ENCODE measurements around the gene NF2.
"Not testable (repeated sequence)": the region's sequence is repeated elsewhere in the genome, so short reads cannot be mapped to it uniquely, and the experiment has no call there.

The NF2 gene

DNA sequence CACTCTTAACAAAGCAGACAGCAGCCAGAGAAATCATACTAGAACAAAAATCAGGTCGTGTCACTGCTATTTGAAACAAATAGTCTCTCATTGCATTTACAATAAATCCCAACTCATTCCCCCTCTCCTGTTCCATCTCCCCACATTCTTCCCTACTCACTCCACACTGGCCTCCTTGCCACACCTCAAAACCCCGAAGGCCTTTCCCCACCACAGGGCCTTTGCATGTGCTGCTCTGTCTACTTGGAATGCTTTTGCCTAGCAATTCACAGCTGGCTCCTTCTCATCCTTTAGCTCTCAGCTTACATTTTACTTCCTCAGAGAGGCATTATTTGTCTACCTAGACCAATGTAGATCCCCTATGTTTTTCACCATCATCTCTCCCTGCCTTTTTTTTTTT is 43.6 kb upstream of the NF2 start:
- Histone ChIP-seq H4K20me1 (ENCODE audit: insufficient read depth, low read length, poor library complexity, severe bottlenecking) (no peaks in the 10 kb centered on the region), H2AFZ (ENCODE audit: low read length) (no peak overlapping the region), H3K36me3 (ENCODE audit: insufficient read depth, low read length) (peaks cover 25% of the 10 kb centered on the region; the same call in 1 of the 2 replicates)

DNA sequence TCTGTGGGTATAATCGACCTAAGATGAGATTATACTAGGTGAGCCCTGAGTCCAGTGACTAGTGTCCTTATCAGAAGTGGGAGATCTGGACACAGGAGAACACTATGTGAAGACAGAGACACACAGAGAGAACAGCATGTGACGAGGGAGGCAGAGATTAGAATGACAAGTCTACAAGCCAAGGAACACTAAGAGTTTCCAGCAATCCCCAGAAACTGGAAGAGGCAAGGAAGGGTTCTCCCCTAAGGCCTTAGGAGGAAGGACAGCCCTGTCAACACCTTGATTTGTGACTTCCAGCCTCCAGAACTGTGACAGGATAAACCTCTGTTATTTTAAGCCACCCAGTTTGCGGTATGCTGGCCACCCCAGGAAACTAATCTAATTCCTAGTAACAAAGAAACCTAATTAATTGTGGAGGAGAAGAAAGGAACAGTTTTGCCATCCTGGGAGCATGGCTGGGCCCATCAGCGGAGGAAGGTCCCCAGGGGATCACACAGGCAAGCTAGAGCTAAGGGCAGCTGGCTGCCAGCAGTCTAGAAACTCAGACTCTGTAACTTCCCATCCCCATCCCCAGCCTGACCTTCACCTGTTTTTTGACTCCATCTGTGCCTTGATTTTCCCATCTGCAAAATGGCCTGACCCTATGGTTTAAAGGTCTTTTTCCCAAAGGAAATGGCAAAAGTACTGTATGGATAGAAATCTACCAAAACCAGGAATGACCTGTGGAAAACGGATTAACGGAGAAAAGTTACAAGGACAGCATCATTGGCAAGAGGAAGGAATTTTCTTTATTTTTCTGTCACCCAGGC is 39.6 kb upstream of the NF2 start:
- TF ChIP-seq, protein P1, sequence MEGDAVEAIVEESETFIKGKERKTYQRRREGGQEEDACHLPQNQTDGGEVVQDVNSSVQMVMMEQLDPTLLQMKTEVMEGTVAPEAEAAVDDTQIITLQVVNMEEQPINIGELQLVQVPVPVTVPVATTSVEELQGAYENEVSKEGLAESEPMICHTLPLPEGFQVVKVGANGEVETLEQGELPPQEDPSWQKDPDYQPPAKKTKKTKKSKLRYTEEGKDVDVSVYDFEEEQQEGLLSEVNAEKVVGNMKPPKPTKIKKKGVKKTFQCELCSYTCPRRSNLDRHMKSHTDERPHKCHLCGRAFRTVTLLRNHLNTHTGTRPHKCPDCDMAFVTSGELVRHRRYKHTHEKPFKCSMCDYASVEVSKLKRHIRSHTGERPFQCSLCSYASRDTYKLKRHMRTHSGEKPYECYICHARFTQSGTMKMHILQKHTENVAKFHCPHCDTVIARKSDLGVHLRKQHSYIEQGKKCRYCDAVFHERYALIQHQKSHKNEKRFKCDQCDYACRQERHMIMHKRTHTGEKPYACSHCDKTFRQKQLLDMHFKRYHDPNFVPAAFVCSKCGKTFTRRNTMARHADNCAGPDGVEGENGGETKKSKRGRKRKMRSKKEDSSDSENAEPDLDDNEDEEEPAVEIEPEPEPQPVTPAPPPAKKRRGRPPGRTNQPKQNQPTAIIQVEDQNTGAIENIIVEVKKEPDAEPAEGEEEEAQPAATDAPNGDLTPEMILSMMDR (conservative IDR thresholded peaks at IDR 0.05; ENCODE audit: low read length) = no peak
- TF ChIP-seq EZH2phosphoT487 (IDR thresholded peaks at IDR 0.05; ENCODE audit: borderline replicate concordance) = no peak
- no peaks in the 10 kb centered on the region for H3K9me3 ChIP-seq (ENCODE audit: insufficient read depth, low read depth, low read length)
- H3K27me3 ChIP-seq (ENCODE audit: insufficient read depth, low read length, poor library complexity, severe bottlenecking) = no peaks in the 10 kb centered on the region
- H3K36me3 ChIP-seq (ENCODE audit: insufficient read depth, low read length) = peaks cover 15% of the 10 kb centered on the region; the same call in 1 of the 2 replicates
- no peak overlapping the region for H3K4me2 ChIP-seq (ENCODE audit: low read depth, low read length, poor library complexity, severe bottlenecking)
- H3K79me2 ChIP-seq (ENCODE audit: insufficient read depth, low read length) = no peaks in the 10 kb centered on the region
- H3K9ac ChIP-seq (ENCODE audit: low read depth, low read length, poor library complexity, severe bottlenecking) = no peak overlapping the region
- no peaks in the 10 kb centered on the region for H3K4me1 ChIP-seq (ENCODE audit: insufficient read depth, low read length, poor library complexity, severe bottlenecking)
- H4K20me1 ChIP-seq (ENCODE audit: insufficient read depth, low read length, poor library complexity, severe bottlenecking) = no peaks in the 10 kb centered on the region
- no peaks in the 10 kb centered on the region for H3F3A ChIP-seq (ENCODE audit: low read depth)
- no peak overlapping the region for H3K4me3 ChIP-seq (ENCODE audit: low read length, poor library complexity, severe bottlenecking)
- no peaks in the 10 kb centered on the region for H3K9me2 ChIP-seq (replicated peaks; ENCODE audit: low read depth, low read length)
- H2AFZ ChIP-seq (ENCODE audit: low read length) = no peak overlapping the region

More for the DNA sequence above, 43.6 kb upstream of the NF2 start:
- TF ChIP-seq, protein P1 (conservative IDR thresholded peaks at IDR 0.05; ENCODE audit: low read length) = no peak
- no peak for TF ChIP-seq EZH2phosphoT487 (IDR thresholded peaks at IDR 0.05; ENCODE audit: borderline replicate concordance)
- H3K79me2 ChIP-seq (ENCODE audit: insufficient read depth, low read length) = no peaks in the 10 kb centered on the region
- H3K9me3 ChIP-seq (ENCODE audit: insufficient read depth, low read depth, low read length) = no peaks in the 10 kb centered on the region
- H3F3A ChIP-seq (ENCODE audit: low read depth) = no peaks in the 10 kb centered on the region
- H3K9me2 ChIP-seq (replicated peaks; ENCODE audit: low read depth, low read length) = no peaks in the 10 kb centered on the region
- H3K4me1 ChIP-seq (ENCODE audit: insufficient read depth, low read length, poor library complexity, severe bottlenecking) = no peaks in the 10 kb centered on the region
- H3K27me3 ChIP-seq (ENCODE audit: insufficient read depth, low read length, poor library complexity, severe bottlenecking) = no peaks in the 10 kb centered on the region
- no peak overlapping the region for H3K4me2 ChIP-seq (ENCODE audit: low read depth, low read length, poor library complexity, severe bottlenecking)
- H3K4me3 ChIP-seq (ENCODE audit: low read length, poor library complexity, severe bottlenecking) = no peak overlapping the region
- H3K9ac ChIP-seq (ENCODE audit: low read depth, low read length, poor library complexity, severe bottlenecking) = no peak overlapping the region

DNA sequence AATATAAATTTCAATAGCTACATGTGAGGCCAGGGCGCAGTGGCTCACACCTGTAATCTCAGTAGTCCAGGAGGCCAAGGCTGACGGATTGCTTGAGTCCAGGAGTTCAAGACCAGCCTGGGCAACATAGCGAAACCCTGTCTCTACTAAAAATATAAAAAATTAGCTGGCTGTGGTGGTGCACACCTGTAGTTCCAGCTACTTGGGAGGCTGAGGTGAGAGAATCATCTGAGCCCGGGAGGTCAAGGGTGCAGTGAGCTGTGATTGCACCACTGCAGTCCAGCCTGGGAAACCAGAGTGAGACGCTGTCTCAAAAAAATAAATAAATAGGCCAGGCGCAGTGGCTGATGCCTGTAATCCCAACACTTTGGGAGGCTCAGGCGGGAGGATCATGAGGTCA is 36.9 kb upstream of the NF2 start:
- H3K4me1 ChIP-seq (ENCODE audit: insufficient read depth, low read length, poor library complexity, severe bottlenecking); H3F3A ChIP-seq (ENCODE audit: low read depth); H3K9me3 ChIP-seq (ENCODE audit: insufficient read depth, low read depth, low read length); H3K36me3 ChIP-seq (ENCODE audit: insufficient read depth, low read length); H3K4me3 ChIP-seq (ENCODE audit: low read length, poor library complexity, severe bottlenecking); H2AFZ ChIP-seq (ENCODE audit: low read length); H3K4me2 ChIP-seq (ENCODE audit: low read depth, low read length, poor library complexity, severe bottlenecking); H4K20me1 ChIP-seq (ENCODE audit: insufficient read depth, low read length, poor library complexity, severe bottlenecking); H3K27me3 ChIP-seq (ENCODE audit: insufficient read depth, low read length, poor library complexity, severe bottlenecking); H3K9me2 ChIP-seq (replicated peaks; ENCODE audit: low read depth, low read length); H3K79me2 ChIP-seq (ENCODE audit: insufficient read depth, low read length); H3K9ac ChIP-seq (ENCODE audit: low read depth, low read length, poor library complexity, severe bottlenecking): not testable (repeated sequence)

DNA sequence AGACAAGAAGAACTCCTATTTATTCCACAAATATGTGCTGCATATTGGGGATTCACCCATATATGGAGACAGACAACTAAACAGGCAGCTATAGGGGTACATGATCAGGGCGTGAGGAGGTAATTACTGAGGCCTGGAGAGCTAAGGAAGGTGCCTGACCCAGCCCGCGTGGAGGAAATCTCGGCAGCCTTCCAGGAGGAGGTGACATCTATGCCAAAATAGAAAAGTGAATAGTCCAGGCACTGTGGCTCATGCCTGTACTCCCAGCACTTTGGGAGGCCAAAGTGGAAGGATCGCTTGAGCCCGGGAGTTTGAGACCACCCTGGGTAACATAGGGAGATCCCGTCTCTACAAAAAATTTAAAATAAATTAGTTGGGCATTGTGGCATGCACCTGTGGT is 36.1 kb upstream of the NF2 start:
- H3K4me2 ChIP-seq (ENCODE audit: low read depth, low read length, poor library complexity, severe bottlenecking) = no peak overlapping the region
- TF ChIP-seq, protein P1 (conservative IDR thresholded peaks at IDR 0.05; ENCODE audit: low read length) = no peak
- TF ChIP-seq EZH2phosphoT487 (IDR thresholded peaks at IDR 0.05; ENCODE audit: borderline replicate concordance) = no peak
- H3K4me1 ChIP-seq (ENCODE audit: insufficient read depth, low read length, poor library complexity, severe bottlenecking) = no peaks in the 10 kb centered on the region
- no peaks in the 10 kb centered on the region for H3K36me3 ChIP-seq (ENCODE audit: insufficient read depth, low read length)
- no peaks in the 10 kb centered on the region for H4K20me1 ChIP-seq (ENCODE audit: insufficient read depth, low read length, poor library complexity, severe bottlenecking)
- no peak overlapping the region for H3K4me3 ChIP-seq (ENCODE audit: low read length, poor library complexity, severe bottlenecking)
- no peak overlapping the region for H3K9ac ChIP-seq (ENCODE audit: low read depth, low read length, poor library complexity, severe bottlenecking)
- H3K9me3 ChIP-seq (ENCODE audit: insufficient read depth, low read depth, low read length) = no peaks in the 10 kb centered on the region
- H3F3A ChIP-seq (ENCODE audit: low read depth) = no peaks in the 10 kb centered on the region
- H3K79me2 ChIP-seq (ENCODE audit: insufficient read depth, low read length) = no peaks in the 10 kb centered on the region
- no peak overlapping the region for H2AFZ ChIP-seq (ENCODE audit: low read length)
- H3K27me3 ChIP-seq (ENCODE audit: insufficient read depth, low read length, poor library complexity, severe bottlenecking) = no peaks in the 10 kb centered on the region
- no peaks in the 10 kb centered on the region for H3K9me2 ChIP-seq (replicated peaks; ENCODE audit: low read depth, low read length)
